Measurements from ENCODE around the gene METTL13. TPM values are rescaled to one million over a fixed set of nuclear protein-coding genes. Genes with fewer than 3 reads are reported as not detected.

METTL13 gene
- total and polyA plus RNA-seq, 2 of the 4 experiments (the other 2 are of a cell fraction), result 25.1 to 26.3 TPM

GRCh38 chr1:171793636-171794035 lies 12.2 kb downstream of the METTL13 start:
- POLR2A ChIA-PET (ENCODE audit: unreplicated experiment), result no interaction called here
- Histone ChIP-seq H4K5ac (ENCODE audit: low read depth, low read length) (no peak overlapping the region), H3K9ac (ENCODE audit: low read depth, low read length) (no peak overlapping the region), H4K91ac (ENCODE audit: insufficient read depth, low read depth, low read length) (no peak overlapping the region), H3K27ac (ENCODE audit: insufficient read depth, low read length) (no peak overlapping the region), H2BK20ac (ENCODE audit: low read depth, low read length) (peak overlapping the region; percentile 53; the same call in 1 of the 2 replicates), H3K4me1 (ENCODE audit: control insufficient read depth, insufficient read depth, low read length) (peaks cover 3% of the 10 kb centered on the region; the same call in 1 of the 2 replicates), H3K56ac (ENCODE audit: extremely low read depth, insufficient read depth, low read length) (peak overlapping the region; percentile 24; the same call in 1 of the 2 replicates), H3K4me2 (ENCODE audit: low read depth, low read length) (no peak overlapping the region), H3K79me1 (ENCODE audit: low read depth in 1 of 2, low read length in 2 of 2) (peaks cover 13 to 44% of the 10 kb centered on the region in 2 experiments; a peak in 3 of 4 replicates), H3K23ac (ENCODE audit: low read depth, low read length) (peak overlapping the region; percentile 48), H2BK5ac (ENCODE audit: low read depth, low read length, poor library complexity, severe bottlenecking) (peak overlapping the region; percentile 78), H3K27me3 (ENCODE audit: control insufficient read depth, insufficient read depth, low read length) (no peaks in the 10 kb centered on the region), H3K9me1 (ENCODE audit: insufficient read depth, low read length) (no peaks in the 10 kb centered on the region), H2AFZ (replicated peaks; ENCODE audit: low read length, poor library complexity) (no peak overlapping the region), H4K20me1 (ENCODE audit: insufficient read depth, low read length) (no peaks in the 10 kb centered on the region), H3K4me3 (ENCODE audit: insufficient read depth, low read depth, low read length) (no peak overlapping the region), H2AK5ac (ENCODE audit: low read depth, low read length) (no peak overlapping the region), H3K9me3 (ENCODE audit: control insufficient read depth, insufficient read depth, low read length) (no peaks in the 10 kb centered on the region), H2BK120ac (ENCODE audit: low read depth, low read length) (peak overlapping the region; percentile 55; the same call in 1 of the 2 replicates), H3K14ac (replicated peaks; ENCODE audit: low read depth, low read length) (0 out of 2 replicates have a peak overlapping the region, but pooled peaks have one; percentile 28), H3K36me3 (ENCODE audit: control insufficient read depth, insufficient read depth, low read length) (peaks cover 41% of the 10 kb centered on the region), H2BK15ac (ENCODE audit: low read depth, low read length) (no peak overlapping the region), H3K18ac (ENCODE audit: low read depth, low read length) (peak overlapping the region; percentile 18; the same call in 1 of the 2 replicates), H3K4ac (ENCODE audit: low read depth, low read length) (no peak overlapping the region), H4K8ac (ENCODE audit: low read depth in 2 of 2, low read length in 2 of 2) (peak overlapping the region; percentile 20 to 29; a peak in 3 of 4 replicates), H2AK9ac (replicated peaks; ENCODE audit: low read depth, low read length, poor library complexity) (no peak overlapping the region)
- intact Hi-C loops (cut with micrococcal nuclease), result no loop called here
- dilution Hi-C loops (cut with HindIII; ENCODE audit: low sequenced_read_pairs, unreplicated experiment), result no loop called here
- ATAC-seq (ENCODE audit: low read depth), result peak; percentile 28; the same call in 1 of the 2 replicates
- in situ Hi-C loops (cut with MboI; ENCODE audit: low sequenced_read_pairs), result no loop called here
- no TSS peak for BruUV-seq (replicated peaks)
- DNase-seq, result peak; percentile 23
- CTCF ChIA-PET, result interaction anchor here (0.6 to 1.7 kb wide), 3 partner anchors 60 to 477 kb away, joined by 4 to 8 read pairs (median 4); no protein-coding TSS in a partner anchor
- TF ChIP-seq NFE2L2 (IDR thresholded peaks at IDR 0.05; ENCODE audit: low read depth, low read length) (no peak), MAZ (IDR thresholded peaks at IDR 0.05; ENCODE audit: borderline replicate concordance, low read depth, low read length) (no peak), FOS (IDR thresholded peaks at IDR 0.05; ENCODE audit: low read depth, low read length) (no peak), RFX5 (IDR thresholded peaks at IDR 0.05; ENCODE audit: low read depth, low read length) (no peak), MAFK (IDR thresholded peaks at IDR 0.05; ENCODE audit: low read depth, low read length) (peak; percentile 77), SMC3 (IDR thresholded peaks at IDR 0.05; ENCODE audit: low read depth, low read length) (no peak), USF2 (IDR thresholded peaks at IDR 0.05; ENCODE audit: low read depth, low read length) (no peak)
- WGBS, 2 experiments (ENCODE audit: extremely low coverage in 2 of 2, insufficient read length in 1 of 2), result no CpG with 5 or more reads among the region's 1 CpG
